K562 (cell line): Measurements from ENCODE around the gene SERPIND1. TPM values are rescaled to one million over a fixed set of nuclear protein-coding genes. Genes with fewer than 3 reads are reported as not detected.
A peak's percentile ranks its signal among the peaks of the same experiment; 100 is the strongest.

ENCODE experiments used
- ARID3B ChIP-seq: fragments of 250-450 bp; sonication (Bioruptor Pico); IDR thresholded peaks from 2 replicates; pipeline ENCODE4 v1.4.0; 2020; ENCODE audit warnings: borderline replicate concordance
- CEBPG ChIP-seq, 3 experiments: fragments of 200-800 bp in 1 of 3; sonication (Bioruptor generic) in 1 of 3; sonication (generic) in 1 of 3; formaldehyde crosslinking in 1 of 3; IDR thresholded peaks in 2 of 3; conservative IDR thresholded peaks in 1 of 3; 2 replicates each; pipeline versions ENCODE4 v1.6.1 to v1.8.0; 2016 to 2022; ENCODE audit warnings: missing compliant biosample characterization in 2 of 3, missing genetic modification characterization in 2 of 3, mild to moderate bottlenecking in 1 of 3, missing genetic modification reagents in 1 of 3
- CREB3 ChIP-seq: fragments of 450-650 bp; conservative IDR thresholded peaks from 2 replicates; pipeline ENCODE4 v1.6.1; 2016; ENCODE audit warnings: missing genetic modification characterization, low read depth, mild to moderate bottlenecking, missing compliant biosample characterization, moderate library complexity
- CSDE1 ChIP-seq, 2 experiments: fragments of 450-650 bp; IDR thresholded peaks; 2 replicates each; pipeline ENCODE4 v1.6.1; 2016; ENCODE audit warnings: mild to moderate bottlenecking in 1 of 2
- EGR1 ChIP-seq: fragments of 450-650 bp; conservative IDR thresholded peaks from 2 replicates; pipeline ENCODE4 v1.6.1; 2017; ENCODE audit warnings: mild to moderate bottlenecking
- HMBOX1 ChIP-seq: sonication (generic); IDR thresholded peaks from 2 replicates; pipeline ENCODE4 v1.6.1; 2016
- HNRNPUL1 ChIP-seq: fragments of 200-400 bp; formaldehyde crosslinking; IDR thresholded peaks from 2 replicates; pipeline ENCODE4 v1.6.1; 2017; ENCODE audit warnings: low read length
- KDM5B ChIP-seq: fragments of 200-600 bp; sonication (generic); IDR thresholded peaks from 2 replicates; pipeline ENCODE4 v1.6.1; 2012; ENCODE audit warnings: low read depth, mild to moderate bottlenecking, moderate library complexity, low read length, control low read depth, inconsistent platforms; ENCODE audit not compliant: insufficient replicate concordance
- NR2C2 ChIP-seq, 2 experiments: fragments of 200-800 bp in 1 of 2; sonication (Bioruptor generic) in 1 of 2; sonication (generic) in 1 of 2; formaldehyde crosslinking in 1 of 2; IDR thresholded peaks; 2 replicates each; pipeline versions ENCODE4 v1.6.1 to v1.8.0; 2016 to 2022; ENCODE audit warnings: mild to moderate bottlenecking in 1 of 2, missing compliant biosample characterization in 1 of 2, missing genetic modification characterization in 1 of 2, missing genetic modification reagents in 1 of 2
- PHF8 ChIP-seq: fragments of 200-600 bp; sonication (generic); IDR thresholded peaks from 2 replicates; pipeline ENCODE4 v1.6.1; 2012; ENCODE audit warnings: mixed run types, mild to moderate bottlenecking, inconsistent platforms, low read length, moderate library complexity, borderline replicate concordance
- RBM39 ChIP-seq: fragments of 200-400 bp; formaldehyde crosslinking; optimal IDR thresholded peaks from 2 replicates; pipeline ENCODE3; 2018; ENCODE audit warnings: low read depth, low read length
- SAFB2 ChIP-seq: fragments of 200-400 bp; formaldehyde crosslinking; IDR thresholded peaks from 2 replicates; pipeline ENCODE4 v1.6.1; 2018; ENCODE audit warnings: borderline replicate concordance, low read length, low read depth, moderate library complexity; ENCODE audit not compliant: severe bottlenecking
- SFPQ ChIP-seq: fragments of 200-400 bp; formaldehyde crosslinking; IDR thresholded peaks from 2 replicates; pipeline ENCODE4 v1.6.1; 2017; ENCODE audit warnings: mild to moderate bottlenecking, low read depth, low read length, moderate library complexity
- SIN3A ChIP-seq, 2 experiments: fragments of 150-350 bp in 1 of 2; IDR thresholded peaks; 2 replicates each; pipeline ENCODE4 v1.6.1; 2011 to 2016; ENCODE audit warnings: borderline replicate concordance in 2 of 2, low read depth in 2 of 2, low read length in 2 of 2, mild to moderate bottlenecking in 2 of 2, moderate library complexity in 2 of 2; ENCODE audit not compliant: control insufficient read depth in 1 of 2
- SMARCA5 ChIP-seq: fragments of 450-650 bp; IDR thresholded peaks from 2 replicates; pipeline ENCODE4 v1.6.1; 2016
- SNAPC5 ChIP-seq: fragments of 250-450 bp; sonication (Bioruptor Pico); IDR thresholded peaks from 2 replicates; pipeline ENCODE4 v1.8.0; 2021; ENCODE audit warnings: moderate library complexity, mild to moderate bottlenecking, inconsistent platforms
- ZFP91 ChIP-seq: sonication (generic); formaldehyde crosslinking; IDR thresholded peaks from 2 replicates; pipeline ENCODE4 v1.8.0; 2022; ENCODE audit warnings: mild to moderate bottlenecking, missing genetic modification reagents
- ZNF24 ChIP-seq: fragments of 450-650 bp; IDR thresholded peaks from 2 replicates; pipeline ENCODE4 v1.6.1; 2016
- polyA plus RNA-seq, 8 experiments: library from polyadenylated mRNA; depleted of rRNA in 4 of 8; stranded (reverse) in 5 of 8; unstranded in 3 of 8; fragments of >200 nt; fragmentation: Nextera tagmentation in 2 of 8; fragmentation: Illumina TruSeq in 1 of 8; extraction: Ambion mirVana in 2 of 8; extraction: Trizol in 1 of 8; gene quantifications; 2 replicates each; pipeline versions ENCODE4 v1.2.1 to v1.2.3, GENCODE V29; 2011 to 2014; ENCODE audit warnings: inconsistent platforms in 1 of 8, missing spikeins in 1 of 8
- total RNA-seq, 7 experiments: library from RNA; depleted of rRNA in 6 of 7; stranded (reverse); fragments of >200 nt in 6 of 7; fragmentation: Illumina TruSeq in 2 of 7; extraction: Trizol in 2 of 7; gene quantifications; 2 replicates each; pipeline versions ENCODE4 v1.2.1 to v1.2.3, GENCODE V29; 2011 to 2021; ENCODE audit warnings: low replicate concordance in 1 of 7

SERPIND1 gene
- total and polyA plus RNA-seq, 9 of the 15 experiments (the other 6 are each of a cell fraction or from before 2014, with no cell fraction given), result 0.04 to 0.11 (median 0.09) TPM; not detected in 6

GRCh38 chr22:20748731-20749428, 25.0 kb upstream of the SERPIND1 start (continued):
- TF ChIP-seq ZFP91 (CRISPR knock-in tag) (no peak), HNRNPUL1 (no peak), PHF8 (no peak), KDM5B (no peak), NR2C2 (CRISPR knock-in tag; IDR thresholded peaks at IDR 0.05) (peak; percentile 46; the same call in 1 of the 2 replicates), NR2C2 (tag; IDR thresholded peaks at IDR 0.05) (no peak), ZNF24 (no peak), SMARCA5 (no peak), SIN3A (IDR thresholded peaks at IDR 0.05; ENCODE audit: borderline replicate concordance in 2 of 2, control insufficient read depth in 1 of 2, low read depth in 2 of 2, low read length in 2 of 2) (0 out of 4 replicates have a peak, but pooled peaks of 1 of the 2 experiments have one; percentile 9), SNAPC5 (CRISPR knock-in tag) (no peak), SAFB2 (no peak), RBM39 (no peak), CEBPG (CRISPR knock-in tag; IDR thresholded peaks at IDR 0.05) (0 out of 2 replicates have a peak, but pooled peaks have one; percentile 10), CEBPG (tag; conservative IDR thresholded peaks at IDR 0.05 in 1 of 2, IDR thresholded peaks at IDR 0.05 in 1 of 2) (no peak), CREB3 (tag) (no peak), SFPQ (no peak), HMBOX1 (no peak), CSDE1 (IDR thresholded peaks at IDR 0.05) (no peak), EGR1 (no peak), ARID3B (CRISPR knock-in tag) (no peak)
